ENCODE results near the gene CAPN5.

Gene CAPN5

DNA sequence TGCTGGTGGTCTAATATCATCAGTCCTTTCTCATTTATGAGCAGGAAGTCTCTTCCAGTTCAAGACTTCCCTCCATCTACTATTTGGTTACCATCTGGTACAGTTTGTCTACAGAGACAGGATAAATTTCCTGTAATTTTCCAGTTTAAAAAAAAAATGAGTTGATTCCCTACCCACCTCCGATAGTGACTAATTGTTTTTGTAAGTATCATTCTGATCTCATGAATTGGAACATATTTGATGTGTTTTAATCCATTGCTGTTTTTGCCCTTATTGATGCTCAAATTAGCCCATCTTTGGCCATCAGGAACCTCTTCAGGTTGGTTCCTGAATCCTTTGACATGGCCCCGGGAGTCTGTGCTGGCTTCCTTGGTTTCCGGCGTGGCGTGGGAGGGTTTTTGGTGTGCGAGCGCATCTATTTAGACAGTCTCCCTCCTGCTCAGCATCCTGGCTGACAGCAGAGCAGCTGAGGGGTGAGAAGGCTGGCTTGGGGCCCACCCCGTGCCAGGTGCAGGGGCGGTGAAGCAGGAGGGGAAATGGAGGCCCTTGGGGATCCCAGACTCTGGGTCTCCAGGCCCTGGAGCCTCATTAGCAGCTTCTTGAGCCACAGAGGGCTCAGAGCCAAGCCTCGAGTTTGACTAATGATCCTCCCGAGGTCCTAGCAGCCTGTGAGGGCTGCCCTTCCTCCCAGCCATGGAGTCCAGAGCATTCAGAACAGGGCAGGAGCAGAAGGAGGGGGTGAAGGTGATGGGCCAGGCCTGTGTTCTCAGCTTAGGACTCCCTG lies 42.7 kb downstream of the CAPN5 start:
- no peaks in the 10 kb centered on the region for H3K4me1 ChIP-seq (ENCODE audit: control insufficient read depth, low read length)
- H3K9me2 ChIP-seq (replicated peaks; ENCODE audit: control insufficient read depth, low read length) = no peaks in the 10 kb centered on the region
- TF ChIP-seq CTCF (IDR thresholded peaks at IDR 0.05; ENCODE audit: low read depth, low read length, poor library complexity, severe bottlenecking) = no peak
- no peak for TF ChIP-seq EZH2phosphoT487 (IDR thresholded peaks at IDR 0.05; ENCODE audit: borderline replicate concordance, low read length)

GRCh38 chr11:77110836-77111235 lies 44.1 kb downstream of the CAPN5 start:
- Histone ChIP-seq H3K79me2 (ENCODE audit: control insufficient read depth, low read length) (no peaks in the 10 kb centered on the region), H3K4me1 (ENCODE audit: control insufficient read depth, low read length) (no peaks in the 10 kb centered on the region), H3K4me3 (ENCODE audit: low read length) (no peak overlapping the region), H3K27me3 (ENCODE audit: control insufficient read depth, low read length) (no peaks in the 10 kb centered on the region), H3F3A (ENCODE audit: control insufficient read depth, insufficient read depth) (no peaks in the 10 kb centered on the region), H3K36me3 (ENCODE audit: control insufficient read depth, low read length) (no peaks in the 10 kb centered on the region), H3K9me3 (ENCODE audit: control insufficient read depth, insufficient read depth, low read length) (no peaks in the 10 kb centered on the region), H3K27ac (ENCODE audit: low read depth, low read length) (no peak overlapping the region), H3K9me2 (replicated peaks; ENCODE audit: control insufficient read depth, low read length) (no peaks in the 10 kb centered on the region), H3K4me2 (ENCODE audit: low read length) (no peak overlapping the region), H4K20me1 (ENCODE audit: control insufficient read depth, insufficient read depth, low read depth, low read length) (no peaks in the 10 kb centered on the region)
- no peak for TF ChIP-seq CTCF (IDR thresholded peaks at IDR 0.05; ENCODE audit: low read depth, low read length, poor library complexity, severe bottlenecking)
- TF ChIP-seq EZH2phosphoT487 (IDR thresholded peaks at IDR 0.05; ENCODE audit: borderline replicate concordance, low read length) = no peak

More for the DNA sequence above, 42.7 kb downstream of the CAPN5 start:
- Histone ChIP-seq H3K27ac (ENCODE audit: low read depth, low read length) (no peak overlapping the region), H3K4me2 (ENCODE audit: low read length) (no peak overlapping the region), H3K79me2 (ENCODE audit: control insufficient read depth, low read length) (no peaks in the 10 kb centered on the region), H4K20me1 (ENCODE audit: control insufficient read depth, insufficient read depth, low read depth, low read length) (no peaks in the 10 kb centered on the region), H3K36me3 (ENCODE audit: control insufficient read depth, low read length) (no peaks in the 10 kb centered on the region), H3F3A (ENCODE audit: control insufficient read depth, insufficient read depth) (no peaks in the 10 kb centered on the region), H3K27me3 (ENCODE audit: control insufficient read depth, low read length) (no peaks in the 10 kb centered on the region), H3K9me3 (ENCODE audit: control insufficient read depth, insufficient read depth, low read length) (no peaks in the 10 kb centered on the region), H3K4me3 (ENCODE audit: low read length) (no peak overlapping the region)

GRCh38 chr11:77111277-77111676 lies 44.5 kb downstream of the CAPN5 start:
- no peak overlapping the region for H3K27ac ChIP-seq (ENCODE audit: low read depth, low read length)
- H3K79me2 ChIP-seq (ENCODE audit: control insufficient read depth, low read length) = no peaks in the 10 kb centered on the region
- no peaks in the 10 kb centered on the region for H3K9me2 ChIP-seq (replicated peaks; ENCODE audit: control insufficient read depth, low read length)
- H3K9me3 ChIP-seq (ENCODE audit: control insufficient read depth, insufficient read depth, low read length) = no peaks in the 10 kb centered on the region
- no peaks in the 10 kb centered on the region for H3K4me1 ChIP-seq (ENCODE audit: control insufficient read depth, low read length)
- no peaks in the 10 kb centered on the region for H3K36me3 ChIP-seq (ENCODE audit: control insufficient read depth, low read length)
- H3K4me2 ChIP-seq (ENCODE audit: low read length) = no peak overlapping the region
- H3K4me3 ChIP-seq (ENCODE audit: low read length) = no peak overlapping the region
- TF ChIP-seq EZH2phosphoT487 (IDR thresholded peaks at IDR 0.05; ENCODE audit: borderline replicate concordance, low read length) (no peak), CTCF (IDR thresholded peaks at IDR 0.05; ENCODE audit: low read depth, low read length, poor library complexity, severe bottlenecking) (no peak)
- no peaks in the 10 kb centered on the region for H4K20me1 ChIP-seq (ENCODE audit: control insufficient read depth, insufficient read depth, low read depth, low read length)
- H3F3A ChIP-seq (ENCODE audit: control insufficient read depth, insufficient read depth) = no peaks in the 10 kb centered on the region
- H3K27me3 ChIP-seq (ENCODE audit: control insufficient read depth, low read length) = no peaks in the 10 kb centered on the region
